K562 (cell line): ENCODE results near the gene NF1. TPM values are rescaled to one million over a fixed set of nuclear protein-coding genes. Genes with fewer than 3 reads are reported as not detected.

Experiments used
- EZH2 ChIP-seq: IDR thresholded peaks from 2 replicates; pipeline ENCODE4 v1.6.1; 2012; ENCODE audit warnings: low read depth, mild to moderate bottlenecking, inconsistent platforms, low read length, borderline replicate concordance
- HCFC1 ChIP-seq: IDR thresholded peaks from 2 replicates; pipeline ENCODE4 v1.6.1; 2012; ENCODE audit warnings: low read depth, low read length, improper control_type of control experiment
- JUNB ChIP-seq: fragments of 450-650 bp; formaldehyde crosslinking; conservative IDR thresholded peaks from 2 replicates; pipeline ENCODE4 v1.4.0; 2020; ENCODE audit warnings: mild to moderate bottlenecking
- NRF1 ChIP-seq, 2 experiments: fragments of 450-650 bp; IDR thresholded peaks in 1 of 2; conservative IDR thresholded peaks in 1 of 2; 2 replicates each; pipeline ENCODE4 v1.6.1; 2014; ENCODE audit warnings: mild to moderate bottlenecking in 2 of 2
- TAF15 ChIP-seq: fragments of 200-400 bp; formaldehyde crosslinking; IDR thresholded peaks from 2 replicates; pipeline ENCODE4 v1.6.1; 2017; ENCODE audit warnings: mild to moderate bottlenecking, low read depth, low read length, moderate library complexity
- polyA plus RNA-seq, 8 experiments: library from polyadenylated mRNA; depleted of rRNA in 4 of 8; stranded (reverse) in 5 of 8; unstranded in 3 of 8; fragments of >200 nt; fragmentation: Nextera tagmentation in 2 of 8; fragmentation: Illumina TruSeq in 1 of 8; extraction: Ambion mirVana in 2 of 8; extraction: Trizol in 1 of 8; gene quantifications; 2 replicates each; pipeline versions ENCODE4 v1.2.1 to v1.2.3, GENCODE V29; 2011 to 2014; ENCODE audit warnings: inconsistent platforms in 1 of 8, missing spikeins in 1 of 8
- total RNA-seq, 7 experiments: library from RNA; depleted of rRNA in 6 of 7; stranded (reverse); fragments of >200 nt in 6 of 7; fragmentation: Illumina TruSeq in 2 of 7; extraction: Trizol in 2 of 7; gene quantifications; 2 replicates each; pipeline versions ENCODE4 v1.2.1 to v1.2.3, GENCODE V29; 2011 to 2021; ENCODE audit warnings: low replicate concordance in 1 of 7
- TF ChIP-seq, protein P1 (sequence below), 2 experiments: fragments of 150-350 bp in 1 of 2; IDR thresholded peaks; 2 replicates each; pipeline ENCODE4 v1.6.1; 2012 to 2016; ENCODE audit warnings: low read depth in 2 of 2, low read length in 2 of 2, mild to moderate bottlenecking in 1 of 2, moderate library complexity in 1 of 2
- TF ChIP-seq, protein P2 (sequence below): fragments of 250-450 bp; sonication (Bioruptor Pico); IDR thresholded peaks from 2 replicates; pipeline ENCODE4 v1.4.0; 2020; ENCODE audit warnings: borderline replicate concordance
- TF ChIP-seq, protein P3 (sequence below): fragments of 200-600 bp; sonication (generic); IDR thresholded peaks from one replicate; pipeline ENCODE4 v1.6.1; 2012; ENCODE audit warnings: mild to moderate bottlenecking, low read depth, low read length, inconsistent platforms

The NF1 gene
- total and polyA plus RNA-seq, 9 of the 15 experiments (the other 6 are each of a cell fraction or from before 2014, with no cell fraction given) = 3.4 to 41.9 (median 24.3) TPM

DNA sequence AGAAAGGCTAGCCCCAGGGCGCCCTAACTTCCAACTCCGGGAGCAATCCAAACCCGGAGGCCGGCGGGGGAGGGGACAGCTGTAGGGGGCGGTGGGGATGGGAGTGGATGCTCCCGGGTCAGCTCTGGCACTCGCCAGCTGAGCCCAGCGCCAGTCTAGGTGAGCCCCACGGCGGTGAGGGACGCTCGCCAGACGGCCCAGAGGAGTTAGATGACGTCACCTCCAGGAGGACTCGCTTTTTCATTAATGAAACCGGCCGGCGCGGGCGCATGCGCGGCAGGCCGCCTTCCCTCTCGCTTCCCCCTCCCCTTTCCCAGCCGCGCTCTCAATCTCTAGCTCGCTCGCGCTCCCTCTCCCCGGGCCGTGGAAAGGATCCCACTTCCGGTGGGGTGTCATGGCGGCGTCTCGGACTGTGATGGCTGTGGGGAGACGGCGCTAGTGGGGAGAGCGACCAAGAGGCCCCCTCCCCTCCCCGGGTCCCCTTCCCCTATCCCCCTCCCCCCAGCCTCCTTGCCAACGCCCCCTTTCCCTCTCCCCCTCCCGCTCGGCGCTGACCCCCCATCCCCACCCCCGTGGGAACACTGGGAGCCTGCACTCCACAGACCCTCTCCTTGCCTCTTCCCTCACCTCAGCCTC is at the start of gene NF1 (continued):
- TF ChIP-seq, protein P1, sequence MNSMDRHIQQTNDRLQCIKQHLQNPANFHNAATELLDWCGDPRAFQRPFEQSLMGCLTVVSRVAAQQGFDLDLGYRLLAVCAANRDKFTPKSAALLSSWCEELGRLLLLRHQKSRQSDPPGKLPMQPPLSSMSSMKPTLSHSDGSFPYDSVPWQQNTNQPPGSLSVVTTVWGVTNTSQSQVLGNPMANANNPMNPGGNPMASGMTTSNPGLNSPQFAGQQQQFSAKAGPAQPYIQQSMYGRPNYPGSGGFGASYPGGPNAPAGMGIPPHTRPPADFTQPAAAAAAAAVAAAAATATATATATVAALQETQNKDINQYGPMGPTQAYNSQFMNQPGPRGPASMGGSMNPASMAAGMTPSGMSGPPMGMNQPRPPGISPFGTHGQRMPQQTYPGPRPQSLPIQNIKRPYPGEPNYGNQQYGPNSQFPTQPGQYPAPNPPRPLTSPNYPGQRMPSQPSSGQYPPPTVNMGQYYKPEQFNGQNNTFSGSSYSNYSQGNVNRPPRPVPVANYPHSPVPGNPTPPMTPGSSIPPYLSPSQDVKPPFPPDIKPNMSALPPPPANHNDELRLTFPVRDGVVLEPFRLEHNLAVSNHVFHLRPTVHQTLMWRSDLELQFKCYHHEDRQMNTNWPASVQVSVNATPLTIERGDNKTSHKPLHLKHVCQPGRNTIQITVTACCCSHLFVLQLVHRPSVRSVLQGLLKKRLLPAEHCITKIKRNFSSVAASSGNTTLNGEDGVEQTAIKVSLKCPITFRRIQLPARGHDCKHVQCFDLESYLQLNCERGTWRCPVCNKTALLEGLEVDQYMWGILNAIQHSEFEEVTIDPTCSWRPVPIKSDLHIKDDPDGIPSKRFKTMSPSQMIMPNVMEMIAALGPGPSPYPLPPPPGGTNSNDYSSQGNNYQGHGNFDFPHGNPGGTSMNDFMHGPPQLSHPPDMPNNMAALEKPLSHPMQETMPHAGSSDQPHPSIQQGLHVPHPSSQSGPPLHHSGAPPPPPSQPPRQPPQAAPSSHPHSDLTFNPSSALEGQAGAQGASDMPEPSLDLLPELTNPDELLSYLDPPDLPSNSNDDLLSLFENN (IDR thresholded peaks at IDR 0.05; ENCODE audit: low read depth in 2 of 2, low read length in 2 of 2) = no peak
- TF ChIP-seq, protein P2, sequence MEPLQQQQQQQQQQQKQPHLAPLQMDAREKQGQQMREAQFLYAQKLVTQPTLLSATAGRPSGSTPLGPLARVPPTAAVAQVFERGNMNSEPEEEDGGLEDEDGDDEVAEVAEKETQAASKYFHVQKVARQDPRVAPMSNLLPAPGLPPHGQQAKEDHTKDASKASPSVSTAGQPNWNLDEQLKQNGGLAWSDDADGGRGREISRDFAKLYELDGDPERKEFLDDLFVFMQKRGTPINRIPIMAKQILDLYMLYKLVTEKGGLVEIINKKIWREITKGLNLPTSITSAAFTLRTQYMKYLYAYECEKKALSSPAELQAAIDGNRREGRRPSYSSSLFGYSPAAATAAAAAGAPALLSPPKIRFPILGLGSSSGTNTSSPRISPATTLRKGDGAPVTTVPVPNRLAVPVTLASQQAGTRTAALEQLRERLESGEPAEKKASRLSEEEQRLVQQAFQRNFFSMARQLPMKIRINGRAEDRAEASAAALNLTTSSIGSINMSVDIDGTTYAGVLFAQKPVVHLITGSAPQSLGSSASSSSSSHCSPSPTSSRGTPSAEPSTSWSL (CRISPR knock-in tag) = no peak
- TF ChIP-seq JUNB (CRISPR knock-in tag) (peak; percentile 98), HCFC1 (peak; percentile 26; the same call in 1 of the 2 replicates), TAF15 (no peak), NRF1 (conservative IDR thresholded peaks at IDR 0.05 in 1 of 2, IDR thresholded peaks at IDR 0.05 in 1 of 2) (peak; percentile 96 to 97), EZH2 (no peak)
- TF ChIP-seq, protein P3, sequence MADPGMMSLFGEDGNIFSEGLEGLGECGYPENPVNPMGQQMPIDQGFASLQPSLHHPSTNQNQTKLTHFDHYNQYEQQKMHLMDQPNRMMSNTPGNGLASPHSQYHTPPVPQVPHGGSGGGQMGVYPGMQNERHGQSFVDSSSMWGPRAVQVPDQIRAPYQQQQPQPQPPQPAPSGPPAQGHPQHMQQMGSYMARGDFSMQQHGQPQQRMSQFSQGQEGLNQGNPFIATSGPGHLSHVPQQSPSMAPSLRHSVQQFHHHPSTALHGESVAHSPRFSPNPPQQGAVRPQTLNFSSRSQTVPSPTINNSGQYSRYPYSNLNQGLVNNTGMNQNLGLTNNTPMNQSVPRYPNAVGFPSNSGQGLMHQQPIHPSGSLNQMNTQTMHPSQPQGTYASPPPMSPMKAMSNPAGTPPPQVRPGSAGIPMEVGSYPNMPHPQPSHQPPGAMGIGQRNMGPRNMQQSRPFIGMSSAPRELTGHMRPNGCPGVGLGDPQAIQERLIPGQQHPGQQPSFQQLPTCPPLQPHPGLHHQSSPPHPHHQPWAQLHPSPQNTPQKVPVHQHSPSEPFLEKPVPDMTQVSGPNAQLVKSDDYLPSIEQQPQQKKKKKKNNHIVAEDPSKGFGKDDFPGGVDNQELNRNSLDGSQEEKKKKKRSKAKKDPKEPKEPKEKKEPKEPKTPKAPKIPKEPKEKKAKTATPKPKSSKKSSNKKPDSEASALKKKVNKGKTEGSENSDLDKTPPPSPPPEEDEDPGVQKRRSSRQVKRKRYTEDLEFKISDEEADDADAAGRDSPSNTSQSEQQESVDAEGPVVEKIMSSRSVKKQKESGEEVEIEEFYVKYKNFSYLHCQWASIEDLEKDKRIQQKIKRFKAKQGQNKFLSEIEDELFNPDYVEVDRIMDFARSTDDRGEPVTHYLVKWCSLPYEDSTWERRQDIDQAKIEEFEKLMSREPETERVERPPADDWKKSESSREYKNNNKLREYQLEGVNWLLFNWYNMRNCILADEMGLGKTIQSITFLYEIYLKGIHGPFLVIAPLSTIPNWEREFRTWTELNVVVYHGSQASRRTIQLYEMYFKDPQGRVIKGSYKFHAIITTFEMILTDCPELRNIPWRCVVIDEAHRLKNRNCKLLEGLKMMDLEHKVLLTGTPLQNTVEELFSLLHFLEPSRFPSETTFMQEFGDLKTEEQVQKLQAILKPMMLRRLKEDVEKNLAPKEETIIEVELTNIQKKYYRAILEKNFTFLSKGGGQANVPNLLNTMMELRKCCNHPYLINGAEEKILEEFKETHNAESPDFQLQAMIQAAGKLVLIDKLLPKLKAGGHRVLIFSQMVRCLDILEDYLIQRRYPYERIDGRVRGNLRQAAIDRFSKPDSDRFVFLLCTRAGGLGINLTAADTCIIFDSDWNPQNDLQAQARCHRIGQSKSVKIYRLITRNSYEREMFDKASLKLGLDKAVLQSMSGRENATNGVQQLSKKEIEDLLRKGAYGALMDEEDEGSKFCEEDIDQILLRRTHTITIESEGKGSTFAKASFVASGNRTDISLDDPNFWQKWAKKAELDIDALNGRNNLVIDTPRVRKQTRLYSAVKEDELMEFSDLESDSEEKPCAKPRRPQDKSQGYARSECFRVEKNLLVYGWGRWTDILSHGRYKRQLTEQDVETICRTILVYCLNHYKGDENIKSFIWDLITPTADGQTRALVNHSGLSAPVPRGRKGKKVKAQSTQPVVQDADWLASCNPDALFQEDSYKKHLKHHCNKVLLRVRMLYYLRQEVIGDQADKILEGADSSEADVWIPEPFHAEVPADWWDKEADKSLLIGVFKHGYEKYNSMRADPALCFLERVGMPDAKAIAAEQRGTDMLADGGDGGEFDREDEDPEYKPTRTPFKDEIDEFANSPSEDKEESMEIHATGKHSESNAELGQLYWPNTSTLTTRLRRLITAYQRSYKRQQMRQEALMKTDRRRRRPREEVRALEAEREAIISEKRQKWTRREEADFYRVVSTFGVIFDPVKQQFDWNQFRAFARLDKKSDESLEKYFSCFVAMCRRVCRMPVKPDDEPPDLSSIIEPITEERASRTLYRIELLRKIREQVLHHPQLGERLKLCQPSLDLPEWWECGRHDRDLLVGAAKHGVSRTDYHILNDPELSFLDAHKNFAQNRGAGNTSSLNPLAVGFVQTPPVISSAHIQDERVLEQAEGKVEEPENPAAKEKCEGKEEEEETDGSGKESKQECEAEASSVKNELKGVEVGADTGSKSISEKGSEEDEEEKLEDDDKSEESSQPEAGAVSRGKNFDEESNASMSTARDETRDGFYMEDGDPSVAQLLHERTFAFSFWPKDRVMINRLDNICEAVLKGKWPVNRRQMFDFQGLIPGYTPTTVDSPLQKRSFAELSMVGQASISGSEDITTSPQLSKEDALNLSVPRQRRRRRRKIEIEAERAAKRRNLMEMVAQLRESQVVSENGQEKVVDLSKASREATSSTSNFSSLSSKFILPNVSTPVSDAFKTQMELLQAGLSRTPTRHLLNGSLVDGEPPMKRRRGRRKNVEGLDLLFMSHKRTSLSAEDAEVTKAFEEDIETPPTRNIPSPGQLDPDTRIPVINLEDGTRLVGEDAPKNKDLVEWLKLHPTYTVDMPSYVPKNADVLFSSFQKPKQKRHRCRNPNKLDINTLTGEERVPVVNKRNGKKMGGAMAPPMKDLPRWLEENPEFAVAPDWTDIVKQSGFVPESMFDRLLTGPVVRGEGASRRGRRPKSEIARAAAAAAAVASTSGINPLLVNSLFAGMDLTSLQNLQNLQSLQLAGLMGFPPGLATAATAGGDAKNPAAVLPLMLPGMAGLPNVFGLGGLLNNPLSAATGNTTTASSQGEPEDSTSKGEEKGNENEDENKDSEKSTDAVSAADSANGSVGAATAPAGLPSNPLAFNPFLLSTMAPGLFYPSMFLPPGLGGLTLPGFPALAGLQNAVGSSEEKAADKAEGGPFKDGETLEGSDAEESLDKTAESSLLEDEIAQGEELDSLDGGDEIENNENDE = no peak
